ENCODE results near the gene EHBP1L1.
"Not testable (repeated sequence)": the region's sequence is repeated elsewhere in the genome, so short reads cannot be mapped to it uniquely, and the experiment has no call there.

The EHBP1L1 gene

GRCh38 chr11:65619281-65619928 lies 43.6 kb downstream of the EHBP1L1 start:
- no peak for DNase-seq

GRCh38 chr11:65620666-65621065 lies 44.8 kb downstream of the EHBP1L1 start:
- no peak for DNase-seq

GRCh38 chr11:65621460-65621859 lies 45.6 kb downstream of the EHBP1L1 start:
- no peak for DNase-seq

GRCh38 chr11:65622011-65622410 lies 46.2 kb downstream of the EHBP1L1 start:
- no peak for DNase-seq

- no peak for DNase-seq
Measured at GRCh38 chr11:65623177-65623576, 47.3 kb downstream of the EHBP1L1 start.

- DNase-seq: no peak
Measured at GRCh38 chr11:65623852-65624616, 48.2 kb downstream of the EHBP1L1 start.

GRCh38 chr11:65624931-65625627 lies 49.2 kb downstream of the EHBP1L1 start:
- DNase-seq: no peak

- peak; percentile 29 to 35 for DNase-seq
Measured at GRCh38 chr11:65625628-65626342, 49.9 kb downstream of the EHBP1L1 start.

- DNase-seq: no peak
Measured at GRCh38 chr11:65627202-65627601, 51.3 kb downstream of the EHBP1L1 start.

GRCh38 chr11:65629579-65629978 lies 53.7 kb downstream of the EHBP1L1 start:
- no peak for DNase-seq

GRCh38 chr11:65630215-65630614 lies 54.4 kb downstream of the EHBP1L1 start:
- no peak for DNase-seq

GRCh38 chr11:65633390-65634108 lies 57.7 kb downstream of the EHBP1L1 start:
- DNase-seq: no peak

- no peak for DNase-seq
Measured at GRCh38 chr11:65634109-65634436, 58.2 kb downstream of the EHBP1L1 start.

- no peak for DNase-seq
Measured at GRCh38 chr11:65634440-65634839, 58.6 kb downstream of the EHBP1L1 start.

- no peak for DNase-seq
Measured at GRCh38 chr11:65634905-65635731, 59.3 kb downstream of the EHBP1L1 start.

- no peak for DNase-seq
Measured at GRCh38 chr11:65636108-65637031, 60.5 kb downstream of the EHBP1L1 start.

GRCh38 chr11:65637032-65637557 lies 61.2 kb downstream of the EHBP1L1 start:
- DNase-seq: no peak

- peak; percentile 73 to 83 for DNase-seq
Measured at GRCh38 chr11:65637794-65638419, 62.1 kb downstream of the EHBP1L1 start, which contains the start of gene SIPA1. Gene SIPA1 (plus strand): TSS chr11:65638101. CDS start chr11:65640922, 2,821 bp downstream.

GRCh38 chr11:65639228-65639597 lies 63.4 kb downstream of the EHBP1L1 start:
- not testable (repeated sequence) for DNase-seq
